Measurements from ENCODE around the gene ADCY2. TPM values are rescaled to one million over a fixed set of nuclear protein-coding genes. Genes with fewer than 3 reads are reported as not detected.

ADCY2 gene
- total RNA-seq, 1 experiment from 2014 or later = not detected

DNA sequence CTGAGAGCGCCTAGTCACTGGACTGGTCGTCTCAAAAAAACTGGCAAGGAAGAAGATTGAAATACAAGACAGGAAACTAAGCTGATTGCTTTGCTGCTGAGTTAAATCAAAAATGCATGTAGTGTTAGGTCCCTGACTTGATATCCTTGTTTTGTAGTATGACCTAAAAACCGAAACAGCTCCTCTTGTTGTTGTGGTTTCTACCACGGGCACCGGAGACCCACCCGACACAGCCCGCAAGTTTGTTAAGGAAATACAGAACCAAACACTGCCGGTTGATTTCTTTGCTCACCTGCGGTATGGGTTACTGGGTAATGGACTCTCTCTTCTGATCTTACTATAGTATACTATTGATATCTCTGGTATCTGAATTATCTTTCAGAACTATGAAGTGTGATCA, 477.3 kb downstream of the ADCY2 start:
- intact Hi-C loops (cut with micrococcal nuclease; ENCODE audit: unreplicated experiment) = no loop called here
- CTCF ChIA-PET = interaction anchor here (1.1 kb wide), 1 partner anchor 10 kb away, joined by 5 read pairs; no protein-coding TSS in a partner anchor
- no TSS peak for BruUV-seq (replicated peaks)
- no peak overlapping the region for H3K4me3 Mint-ChIP-seq (ENCODE audit: low read depth, unreplicated experiment)
- no peak overlapping the region for H3K27ac Mint-ChIP-seq (ENCODE audit: unreplicated experiment)
- peaks cover 56% of the 10 kb centered on the region for H3K4me1 Mint-ChIP-seq (ENCODE audit: low read depth, unreplicated experiment)
- H3K9me3 Mint-ChIP-seq (ENCODE audit: low read depth, unreplicated experiment) = no peaks in the 10 kb centered on the region
- TF ChIP-seq, protein P1, sequence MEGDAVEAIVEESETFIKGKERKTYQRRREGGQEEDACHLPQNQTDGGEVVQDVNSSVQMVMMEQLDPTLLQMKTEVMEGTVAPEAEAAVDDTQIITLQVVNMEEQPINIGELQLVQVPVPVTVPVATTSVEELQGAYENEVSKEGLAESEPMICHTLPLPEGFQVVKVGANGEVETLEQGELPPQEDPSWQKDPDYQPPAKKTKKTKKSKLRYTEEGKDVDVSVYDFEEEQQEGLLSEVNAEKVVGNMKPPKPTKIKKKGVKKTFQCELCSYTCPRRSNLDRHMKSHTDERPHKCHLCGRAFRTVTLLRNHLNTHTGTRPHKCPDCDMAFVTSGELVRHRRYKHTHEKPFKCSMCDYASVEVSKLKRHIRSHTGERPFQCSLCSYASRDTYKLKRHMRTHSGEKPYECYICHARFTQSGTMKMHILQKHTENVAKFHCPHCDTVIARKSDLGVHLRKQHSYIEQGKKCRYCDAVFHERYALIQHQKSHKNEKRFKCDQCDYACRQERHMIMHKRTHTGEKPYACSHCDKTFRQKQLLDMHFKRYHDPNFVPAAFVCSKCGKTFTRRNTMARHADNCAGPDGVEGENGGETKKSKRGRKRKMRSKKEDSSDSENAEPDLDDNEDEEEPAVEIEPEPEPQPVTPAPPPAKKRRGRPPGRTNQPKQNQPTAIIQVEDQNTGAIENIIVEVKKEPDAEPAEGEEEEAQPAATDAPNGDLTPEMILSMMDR (IDR thresholded peaks at IDR 0.05; ENCODE audit: unreplicated experiment) = no peak
- DNase-seq = no peak
- no peaks in the 10 kb centered on the region for H3K27me3 Mint-ChIP-seq (ENCODE audit: unreplicated experiment)
- H3K36me3 Mint-ChIP-seq (ENCODE audit: insufficient read depth, unreplicated experiment) = peaks cover 37% of the 10 kb centered on the region

DNA sequence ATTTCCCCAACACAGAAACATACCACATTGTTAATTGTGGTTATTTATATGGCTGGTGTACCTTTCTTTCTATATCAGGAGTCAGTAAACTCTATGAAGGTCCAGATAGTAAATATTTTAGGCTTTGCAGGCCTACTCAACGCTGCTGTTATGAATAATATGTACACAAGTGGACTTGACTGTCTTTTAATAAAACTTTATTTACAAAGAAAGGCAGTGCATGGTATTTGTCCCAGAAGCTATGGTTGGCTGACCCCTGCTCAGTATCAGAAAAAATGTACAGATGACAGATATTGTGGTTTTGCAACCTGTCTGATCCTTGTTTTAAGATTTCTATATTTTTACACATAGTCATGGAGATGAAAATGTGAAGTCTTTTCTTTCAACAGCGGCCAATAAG, 478.7 kb downstream of the ADCY2 start:
- peaks cover 69% of the 10 kb centered on the region for H3K4me1 Mint-ChIP-seq (ENCODE audit: low read depth, unreplicated experiment)
- TF ChIP-seq, protein P1 (IDR thresholded peaks at IDR 0.05; ENCODE audit: unreplicated experiment) = no peak
- no peak overlapping the region for H3K27ac Mint-ChIP-seq (ENCODE audit: unreplicated experiment)
- CTCF ChIA-PET = interaction anchor here (1.1 kb wide), 1 partner anchor 8 kb away, joined by 5 read pairs; no protein-coding TSS in a partner anchor
- no TSS peak for BruUV-seq (replicated peaks)
- peaks cover 30% of the 10 kb centered on the region for H3K36me3 Mint-ChIP-seq (ENCODE audit: insufficient read depth, unreplicated experiment)
- no peaks in the 10 kb centered on the region for H3K27me3 Mint-ChIP-seq (ENCODE audit: unreplicated experiment)
- H3K9me3 Mint-ChIP-seq (ENCODE audit: low read depth, unreplicated experiment) = no peaks in the 10 kb centered on the region
- no peak for DNase-seq
- H3K4me3 Mint-ChIP-seq (ENCODE audit: low read depth, unreplicated experiment) = no peak overlapping the region
- intact Hi-C loops (cut with micrococcal nuclease; ENCODE audit: unreplicated experiment) = no loop called here

DNA sequence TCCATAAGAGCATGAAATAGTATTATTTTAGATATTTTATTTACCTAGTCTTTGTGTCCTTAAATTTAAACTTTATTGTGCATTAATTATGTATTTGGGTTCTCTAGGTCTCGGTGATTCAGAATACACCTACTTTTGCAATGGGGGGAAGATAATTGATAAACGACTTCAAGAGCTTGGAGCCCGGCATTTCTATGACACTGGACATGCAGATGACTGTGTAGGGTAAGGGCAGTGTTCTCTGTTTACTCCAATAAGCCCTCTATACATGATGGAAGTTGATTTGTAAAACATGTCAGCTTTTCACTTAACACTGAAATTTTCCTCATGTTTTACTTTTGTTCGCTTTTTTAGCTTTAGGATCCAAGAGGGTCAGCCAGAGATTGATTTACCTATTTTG, 479.2 kb downstream of the ADCY2 start:
- CTCF ChIA-PET = no interaction called here
- peaks cover 69% of the 10 kb centered on the region for H3K4me1 Mint-ChIP-seq (ENCODE audit: low read depth, unreplicated experiment)
- H3K27ac Mint-ChIP-seq (ENCODE audit: unreplicated experiment) = no peak overlapping the region
- intact Hi-C loops (cut with micrococcal nuclease; ENCODE audit: unreplicated experiment) = no loop called here
- H3K4me3 Mint-ChIP-seq (ENCODE audit: low read depth, unreplicated experiment) = no peak overlapping the region
- TF ChIP-seq, protein P1 (IDR thresholded peaks at IDR 0.05; ENCODE audit: unreplicated experiment) = no peak
- DNase-seq = no peak
- H3K27me3 Mint-ChIP-seq (ENCODE audit: unreplicated experiment) = no peaks in the 10 kb centered on the region
- BruUV-seq (replicated peaks) = no TSS peak
- no peaks in the 10 kb centered on the region for H3K9me3 Mint-ChIP-seq (ENCODE audit: low read depth, unreplicated experiment)
- H3K36me3 Mint-ChIP-seq (ENCODE audit: insufficient read depth, unreplicated experiment) = peaks cover 26% of the 10 kb centered on the region

DNA sequence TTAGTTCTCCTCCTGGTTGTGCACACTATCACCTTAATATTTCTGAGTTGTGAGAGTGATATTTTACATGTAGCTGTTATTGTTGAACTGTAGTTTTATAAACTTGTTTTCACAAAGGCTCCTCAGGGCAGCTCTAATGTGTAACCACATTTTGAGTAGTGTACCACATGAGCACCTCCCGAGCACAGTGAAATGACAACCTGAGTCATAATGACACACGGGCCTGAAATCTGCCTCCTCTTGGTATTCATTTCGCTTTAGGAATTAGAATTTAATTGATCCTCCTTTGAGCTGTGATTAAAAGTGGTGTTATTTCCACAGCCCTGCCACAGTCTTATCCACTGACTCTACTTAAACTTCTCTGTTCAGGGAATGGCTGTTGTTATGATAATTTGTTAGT, 480.9 kb downstream of the ADCY2 start:
- intact Hi-C loops (cut with micrococcal nuclease; ENCODE audit: unreplicated experiment) = no loop called here
- no peak overlapping the region for H3K27ac Mint-ChIP-seq (ENCODE audit: unreplicated experiment)
- CTCF ChIA-PET = no interaction called here
- H3K36me3 Mint-ChIP-seq (ENCODE audit: insufficient read depth, unreplicated experiment) = peaks cover 29% of the 10 kb centered on the region
- TF ChIP-seq, protein P1 (IDR thresholded peaks at IDR 0.05; ENCODE audit: unreplicated experiment) = no peak
- no peaks in the 10 kb centered on the region for H3K9me3 Mint-ChIP-seq (ENCODE audit: low read depth, unreplicated experiment)
- no TSS peak for BruUV-seq (replicated peaks)
- no peak for DNase-seq
- no peak overlapping the region for H3K4me3 Mint-ChIP-seq (ENCODE audit: low read depth, unreplicated experiment)
- no peaks in the 10 kb centered on the region for H3K27me3 Mint-ChIP-seq (ENCODE audit: unreplicated experiment)
- peaks cover 53% of the 10 kb centered on the region for H3K4me1 Mint-ChIP-seq (ENCODE audit: low read depth, unreplicated experiment)
